HPDE6-E6E7 (cell line): ENCODE results near the gene SERPINE2.

Source experiments
- DNase-seq: peaks from one replicate; pipeline ENCODE4 v3.0.0; 2011; ENCODE audit warnings: missing footprints; ENCODE audit errors: extremely low spot score

The SERPINE2 gene

GRCh38 chr2:224046752-224047151 lies 7.7 kb upstream of the SERPINE2 start:
- no peak for DNase-seq

GRCh38 chr2:224042191-224042696 lies 3.2 kb upstream of the SERPINE2 start:
- DNase-seq, result no peak

GRCh38 chr2:224041554-224041953 lies 2.5 kb upstream of the SERPINE2 start:
- no peak for DNase-seq

GRCh38 chr2:224040753-224041152 lies 1.7 kb upstream of the SERPINE2 start:
- DNase-seq, result no peak

GRCh38 chr2:224039770-224040440 lies 819 bp upstream of the SERPINE2 start:
- DNase-seq, result peak; percentile 10

GRCh38 chr2:224038830-224039079 lies 331 bp downstream of the SERPINE2 start:
- peak; percentile 35 for DNase-seq

- DNase-seq, result peak; percentile 43
Measured at GRCh38 chr2:224038049-224038829, 847 bp downstream of the SERPINE2 start.

- DNase-seq, result no peak
Measured at GRCh38 chr2:224036731-224037361, 2.2 kb downstream of the SERPINE2 start.

- no peak for DNase-seq
Measured at GRCh38 chr2:224034017-224034416, 5.1 kb downstream of the SERPINE2 start.

- no peak for DNase-seq
Measured at GRCh38 chr2:224033601-224034000, 5.5 kb downstream of the SERPINE2 start.

GRCh38 chr2:224032283-224032682 lies 6.8 kb downstream of the SERPINE2 start:
- no peak for DNase-seq

GRCh38 chr2:224031358-224031970 lies 7.6 kb downstream of the SERPINE2 start:
- no peak for DNase-seq

- no peak for DNase-seq
Measured at GRCh38 chr2:224030786-224031185, 8.3 kb downstream of the SERPINE2 start.

GRCh38 chr2:224029876-224030275 lies 9.2 kb downstream of the SERPINE2 start:
- DNase-seq, result no peak

- DNase-seq, result no peak
Measured at GRCh38 chr2:224027931-224028330, 11.2 kb downstream of the SERPINE2 start.

GRCh38 chr2:224027070-224027469 lies 12.0 kb downstream of the SERPINE2 start:
- no peak for DNase-seq

- no peak for DNase-seq
Measured at GRCh38 chr2:224025874-224026273, 13.2 kb downstream of the SERPINE2 start.

- DNase-seq, result no peak
Measured at GRCh38 chr2:224024270-224024669, 14.8 kb downstream of the SERPINE2 start.

GRCh38 chr2:224023188-224023587 lies 15.9 kb downstream of the SERPINE2 start:
- no peak for DNase-seq

- DNase-seq, result no peak
Measured at GRCh38 chr2:224022486-224022885, 16.6 kb downstream of the SERPINE2 start.

GRCh38 chr2:224020523-224020922 lies 18.6 kb downstream of the SERPINE2 start:
- no peak for DNase-seq

- DNase-seq, result no peak
Measured at GRCh38 chr2:224017957-224018356, 21.1 kb downstream of the SERPINE2 start.
